CD4-positive, alpha-beta T cell treated with Interleukin-15 for 4 hours (primary cell): ENCODE measurements around the gene OLA1.

Source experiments
- DNase-seq: peaks from one replicate; pipeline ENCODE4 v3.0.0-alpha.2; 2020; ENCODE audit warnings: low spot score

OLA1 gene

DNA sequence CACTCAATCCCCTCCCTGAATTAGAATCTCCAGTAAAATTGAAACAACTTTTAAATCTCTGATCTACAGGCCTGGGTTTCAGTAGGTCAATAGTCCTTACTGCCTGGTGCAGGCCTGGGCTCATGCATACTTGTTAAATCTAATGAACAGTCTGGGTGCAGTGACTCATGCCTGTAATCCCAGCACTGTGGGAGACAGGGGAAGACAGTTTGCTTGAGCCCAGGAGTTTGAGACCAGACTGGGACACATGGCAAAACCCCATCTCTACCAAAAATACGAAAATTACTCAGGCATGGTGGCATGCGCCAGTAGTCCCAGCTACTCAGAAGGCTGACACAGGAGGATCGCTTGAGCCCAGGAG lies 188.5 kb downstream of the OLA1 start:
- DNase-seq, result no peak

GRCh38 chr2:174059178-174059883 lies 189.0 kb downstream of the OLA1 start:
- DNase-seq, result no peak

GRCh38 chr2:174058456-174058855 lies 189.9 kb downstream of the OLA1 start:
- DNase-seq, result no peak

GRCh38 chr2:174058026-174058425 lies 190.3 kb downstream of the OLA1 start:
- DNase-seq, result no peak

- DNase-seq, result no peak
Observed at GRCh38 chr2:174054926-174055325, 193.4 kb downstream of the OLA1 start.

- DNase-seq, result no peak
Observed at GRCh38 chr2:174053355-174054151, 194.8 kb downstream of the OLA1 start.

GRCh38 chr2:174052584-174052976 lies 195.8 kb downstream of the OLA1 start:
- no peak for DNase-seq

DNA sequence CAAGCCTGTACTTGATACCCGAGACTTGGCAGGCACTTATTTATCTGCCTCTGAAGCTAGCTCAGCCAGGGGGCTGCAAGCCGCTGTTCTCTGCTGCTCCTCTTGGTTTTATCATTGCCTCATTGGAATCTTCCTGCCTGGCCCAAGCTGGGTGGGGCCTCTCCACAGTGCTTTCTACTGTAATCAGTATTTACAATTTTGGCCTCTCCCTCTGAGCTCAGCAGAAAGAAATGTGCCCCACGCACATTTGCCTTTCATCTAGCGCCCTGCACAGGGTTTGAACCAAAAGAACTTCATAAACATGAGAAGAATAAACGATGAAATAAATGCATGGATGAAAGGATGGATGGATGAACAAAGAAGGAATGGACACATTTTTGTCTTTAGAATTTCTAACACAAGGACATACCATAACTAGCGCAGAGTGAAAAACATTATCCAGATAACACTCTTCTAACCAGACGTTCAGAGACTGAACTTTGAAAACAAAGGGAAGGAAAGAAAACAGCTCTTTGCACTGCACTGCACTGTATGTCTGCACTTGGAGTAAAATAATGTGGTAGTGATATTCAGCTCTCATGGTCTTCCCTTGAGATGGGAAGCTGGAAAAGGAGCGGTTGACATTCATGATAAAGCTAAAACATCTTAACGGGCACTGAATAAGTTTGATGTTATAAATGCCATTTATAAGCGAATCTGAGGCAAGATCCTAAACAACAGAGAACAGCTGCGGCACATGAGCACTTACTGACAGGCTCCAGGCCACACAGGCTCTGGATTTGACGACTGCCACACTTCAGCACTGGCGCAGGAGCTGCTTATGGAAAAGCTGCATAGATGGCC lies 196.4 kb downstream of the OLA1 start:
- no peak for DNase-seq

DNA sequence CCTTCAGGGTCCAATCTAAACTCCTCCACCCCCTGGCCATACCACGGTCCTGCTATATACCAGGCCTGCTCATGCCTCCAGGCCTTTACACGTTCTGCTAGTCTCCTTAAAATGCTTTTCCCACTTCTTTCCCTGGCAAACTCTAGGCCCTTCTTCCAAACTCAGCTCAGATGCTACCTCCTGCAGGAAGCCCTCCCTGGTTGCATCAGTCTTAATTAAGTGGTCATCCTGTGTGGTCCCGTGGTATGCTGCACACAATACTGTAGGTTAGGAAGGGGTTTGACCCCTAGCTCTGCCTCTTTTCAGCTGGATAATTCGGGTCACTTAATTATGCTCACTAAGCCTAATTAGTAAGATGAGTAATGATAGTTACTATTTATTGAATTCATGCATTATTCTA lies 197.3 kb downstream of the OLA1 start:
- DNase-seq, result no peak

DNA sequence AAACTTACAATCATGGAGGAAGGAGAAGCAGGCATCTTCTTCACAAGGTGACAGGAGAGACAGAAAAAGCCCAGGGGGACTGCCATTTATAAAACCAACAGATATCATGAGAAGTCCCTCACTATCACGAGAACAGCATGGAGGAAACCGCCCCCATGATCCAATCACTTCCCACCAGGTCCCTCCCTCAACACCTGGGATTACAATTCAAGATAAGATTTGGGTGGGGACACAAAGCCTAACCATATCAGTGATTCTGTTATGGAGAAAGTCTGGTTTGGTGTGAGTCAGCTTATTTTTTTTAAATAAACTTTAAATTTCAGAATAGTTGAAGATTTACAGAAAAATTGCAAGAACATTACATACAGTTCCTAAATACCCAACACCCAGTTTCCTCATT lies 198.4 kb downstream of the OLA1 start:
- DNase-seq, result no peak

GRCh38 chr2:174048243-174048642 lies 200.1 kb downstream of the OLA1 start:
- no peak for DNase-seq

GRCh38 chr2:174047746-174048145 lies 200.6 kb downstream of the OLA1 start:
- DNase-seq, result no peak

- DNase-seq, result no peak
Observed at GRCh38 chr2:174046172-174046571, 202.2 kb downstream of the OLA1 start.

DNA sequence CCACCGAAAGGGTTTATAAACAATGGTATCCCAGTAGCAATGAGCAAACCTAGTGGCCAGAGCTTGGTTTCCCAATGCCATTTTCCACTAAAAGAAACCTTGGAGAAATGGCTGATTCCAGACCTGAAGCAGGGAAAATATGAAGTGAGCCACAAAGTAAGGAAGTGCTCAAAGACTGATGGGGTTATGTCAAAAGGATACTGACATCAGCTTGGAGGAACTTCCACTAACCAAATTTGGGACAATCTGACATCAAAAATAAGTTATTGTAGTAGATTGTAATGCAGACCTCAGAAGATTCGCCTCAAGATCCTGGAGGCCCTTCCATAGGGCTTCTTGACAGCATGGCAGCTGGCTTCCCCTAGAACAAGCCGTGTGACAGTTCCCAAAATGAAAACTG lies 203.8 kb downstream of the OLA1 start:
- no peak for DNase-seq

DNA sequence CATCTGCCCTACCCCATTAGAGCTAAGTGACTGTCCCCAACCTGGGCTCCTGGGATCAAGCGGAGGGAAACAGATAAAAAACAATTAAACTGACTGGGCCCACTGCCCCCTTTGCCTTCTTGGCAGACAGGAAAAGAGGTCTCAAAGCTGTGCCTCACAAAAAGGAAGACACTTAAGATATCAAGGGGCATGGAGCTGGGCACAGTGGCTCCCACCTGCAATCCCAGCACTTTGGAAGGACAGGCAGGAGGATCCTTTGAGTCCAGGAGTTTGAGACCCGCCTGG lies 208.0 kb downstream of the OLA1 start:
- DNase-seq, result no peak

DNA sequence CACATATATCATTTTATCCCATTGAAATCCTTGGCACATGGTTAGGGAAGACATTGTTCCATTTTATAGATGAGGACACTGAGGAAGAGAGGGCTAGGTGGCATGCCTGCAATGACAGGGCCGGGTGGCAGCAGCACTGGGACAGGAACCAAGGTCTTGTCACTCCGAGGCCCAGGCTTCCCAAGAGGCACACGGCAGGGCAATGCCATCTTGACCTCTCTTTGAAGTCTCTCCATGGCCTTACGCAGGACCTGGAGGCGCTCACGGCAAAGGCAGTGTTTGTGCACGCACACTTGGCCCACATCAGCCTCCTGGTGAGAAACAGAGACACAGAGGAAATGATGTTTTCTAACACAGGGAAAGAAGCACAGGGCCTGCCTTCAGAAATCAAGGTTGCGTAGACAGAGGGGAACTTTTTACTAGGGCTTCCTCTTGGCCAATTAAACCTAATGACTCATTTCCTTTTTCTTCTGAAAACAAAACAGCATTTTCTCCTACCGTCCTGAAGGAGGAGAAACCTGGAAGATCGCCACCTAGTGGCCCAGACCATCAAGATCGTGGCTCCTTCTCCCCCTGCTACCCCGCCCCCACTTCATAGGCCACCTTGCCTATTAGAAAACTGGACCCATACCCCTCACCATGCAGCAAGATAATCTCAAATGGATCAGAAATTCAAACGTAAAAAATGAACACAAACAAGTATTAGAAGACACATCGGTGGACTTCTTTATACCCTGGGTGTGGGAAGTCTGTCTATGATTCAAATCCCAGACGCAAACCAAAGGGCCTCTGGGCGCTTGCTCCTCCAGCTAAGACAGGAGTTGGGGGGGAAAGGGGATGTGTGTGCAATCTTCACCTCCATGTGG lies 208.5 kb downstream of the OLA1 start:
- peak; percentile 83 for DNase-seq

GRCh38 chr2:174038462-174038861 lies 209.9 kb downstream of the OLA1 start:
- DNase-seq, result no peak

DNA sequence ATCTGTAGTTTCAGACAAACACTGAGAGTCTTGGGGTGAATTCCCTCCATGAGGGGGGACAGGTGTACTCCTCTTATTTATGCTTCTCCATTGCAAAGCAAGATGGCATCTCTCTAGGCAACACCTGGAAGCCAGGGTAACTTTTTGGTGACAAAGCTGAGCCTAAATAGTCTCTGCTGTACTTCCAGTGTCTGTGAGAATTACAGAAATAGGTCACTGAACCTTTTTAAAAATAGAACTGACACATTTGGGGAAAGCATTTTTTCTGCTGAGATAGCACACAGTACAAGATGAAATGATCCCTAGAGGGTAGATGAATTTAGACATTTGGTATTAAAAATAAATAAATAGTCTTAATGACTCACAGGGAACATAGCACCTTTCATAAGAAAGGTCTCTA lies 211.5 kb downstream of the OLA1 start:
- DNase-seq, result no peak

GRCh38 chr2:174035981-174036742 lies 212.2 kb downstream of the OLA1 start:
- DNase-seq, result no peak

- no peak for DNase-seq
Observed at GRCh38 chr2:174035117-174035635, 213.2 kb downstream of the OLA1 start.

- DNase-seq, result no peak
Observed at GRCh38 chr2:174033163-174033550, 215.2 kb downstream of the OLA1 start.
